Ectodermal cell (in vitro differentiated cells): Measurements from ENCODE around the gene NDUFB11.

Source experiments
- H3K27ac ChIP-seq: 2 replicates; pipeline ENCODE4 v1.7.0; 2013; ENCODE audit warnings: mild to moderate bottlenecking, low read depth, low read length; ENCODE audit not compliant: insufficient read depth, poor library complexity, severe bottlenecking
- H3K27me3 ChIP-seq: 2 replicates; pipeline ENCODE4 v1.7.0; 2013; ENCODE audit warnings: mild to moderate bottlenecking, low read length; ENCODE audit not compliant: insufficient read depth, control insufficient read depth, poor library complexity, severe bottlenecking
- H3K36me3 ChIP-seq: one replicate; pipeline ENCODE4 v1.7.0; 2013; ENCODE audit warnings: low read length; ENCODE audit not compliant: control insufficient read depth, insufficient read depth
- H3K4me1 ChIP-seq: one replicate; pipeline ENCODE4 v1.7.0; 2013; ENCODE audit warnings: low read length; ENCODE audit not compliant: control insufficient read depth, insufficient read depth
- H3K4me3 ChIP-seq: 2 replicates; pipeline ENCODE4 v1.7.0; 2013; ENCODE audit warnings: low read depth, low read length, control low read depth; ENCODE audit not compliant: insufficient read depth
- H3K9me3 ChIP-seq: 2 replicates; pipeline ENCODE4 v1.7.0; 2013; ENCODE audit warnings: mild to moderate bottlenecking, low read length, moderate library complexity; ENCODE audit not compliant: control insufficient read depth
- WGBS, 2 experiments: methylation state at CpG; one replicate each; pipeline ENCODE4 v1.1.7; 2013; ENCODE audit warnings: missing lambda C conversion rate in 2 of 2; 5-methylcytosine and 5-hydroxymethylcytosine counted together

The NDUFB11 gene

DNA sequence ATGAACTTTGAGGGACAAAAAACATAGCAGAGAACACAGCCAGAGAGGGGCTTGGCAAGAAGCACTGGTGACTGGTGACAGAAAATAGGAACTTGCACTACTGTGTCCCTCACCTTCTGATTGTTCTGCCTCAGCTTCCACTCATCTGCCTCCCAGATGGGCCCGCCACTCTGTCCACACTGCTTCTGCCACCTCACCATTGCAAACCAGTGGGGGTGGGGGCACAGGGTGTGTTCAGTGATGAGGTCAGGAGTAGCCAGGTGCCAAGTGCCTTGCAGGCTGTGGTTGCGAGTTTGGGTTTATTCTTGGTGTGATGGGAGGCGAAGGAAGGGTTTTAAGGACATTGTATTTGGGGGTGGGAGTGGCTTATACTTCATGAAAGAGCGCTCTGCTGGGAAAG is 40.0 kb upstream of the NDUFB11 start:
- WGBS, 2 experiments = 94 to 99% methylated on average over 4 of the region's 4 CpGs
- Histone ChIP-seq H3K4me3 (no peak overlapping the region), H3K36me3 (peaks cover 7% of the 10 kb centered on the region), H3K4me1 (no peaks in the 10 kb centered on the region), H3K9me3 (no peaks in the 10 kb centered on the region), H3K27ac (no peak overlapping the region), H3K27me3 (no peaks in the 10 kb centered on the region)

DNA sequence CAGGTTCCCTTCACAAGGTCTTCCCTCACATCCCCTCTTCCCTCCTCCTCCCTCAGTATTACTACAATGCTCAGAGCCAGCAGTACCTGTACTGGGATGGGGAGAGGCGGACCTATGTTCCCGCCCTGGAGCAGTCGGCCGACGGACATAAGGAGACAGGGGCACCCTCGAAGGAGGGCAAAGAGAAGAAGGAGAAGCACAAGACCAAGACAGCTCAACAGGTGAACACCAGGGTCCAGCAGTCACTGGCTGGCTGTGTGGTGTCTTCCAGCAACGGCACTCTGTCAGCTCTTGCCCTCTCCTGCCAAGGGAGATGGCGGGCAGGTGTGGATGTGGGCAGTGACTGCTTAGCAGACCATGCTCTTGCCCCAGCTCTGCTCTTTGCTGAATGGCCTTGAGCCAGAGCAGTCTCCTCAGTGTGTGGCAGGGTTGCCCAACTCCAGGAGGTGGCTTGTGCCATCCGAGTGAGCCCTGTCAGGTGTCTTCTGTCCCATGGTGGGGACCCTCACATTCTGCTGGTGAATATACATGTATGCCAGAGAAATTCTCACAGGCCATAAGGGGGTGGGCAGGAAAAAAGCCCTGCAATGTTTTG is 37.7 kb upstream of the NDUFB11 start:
- Histone ChIP-seq H3K9me3 (no peaks in the 10 kb centered on the region), H3K4me3 (no peak overlapping the region), H3K36me3 (peaks cover 10% of the 10 kb centered on the region), H3K27ac (no peak overlapping the region), H3K27me3 (no peaks in the 10 kb centered on the region), H3K4me1 (no peaks in the 10 kb centered on the region)
- WGBS, 2 experiments = 97 to 98% methylated on average over 9 of the region's 9 CpGs

DNA sequence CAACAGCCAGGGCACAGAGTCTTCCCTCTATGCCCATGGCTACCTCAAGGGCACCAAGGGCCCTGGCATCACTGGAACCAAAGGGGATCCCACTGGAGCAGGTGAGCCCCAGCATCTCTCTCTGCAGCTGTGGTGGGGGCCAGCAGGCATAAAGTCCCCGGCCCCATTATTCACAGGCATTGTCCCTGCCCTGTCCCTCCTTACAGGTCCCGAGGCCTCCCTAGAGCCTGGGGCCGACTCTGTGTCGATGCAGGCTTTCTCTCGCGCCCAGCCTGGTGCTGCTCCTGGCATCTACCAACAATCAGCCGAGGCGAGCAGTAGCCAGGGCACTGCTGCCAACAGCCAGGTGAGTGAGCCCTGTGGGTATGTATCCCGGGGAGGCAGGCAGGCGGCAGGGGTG is 36.8 kb upstream of the NDUFB11 start:
- Histone ChIP-seq H3K4me1 (no peaks in the 10 kb centered on the region), H3K4me3 (no peak overlapping the region), H3K27me3 (no peaks in the 10 kb centered on the region), H3K36me3 (peaks cover 10% of the 10 kb centered on the region), H3K9me3 (no peaks in the 10 kb centered on the region), H3K27ac (no peak overlapping the region)
- WGBS, 2 experiments = 96 to 98% methylated on average over 10 of the region's 10 CpGs

DNA sequence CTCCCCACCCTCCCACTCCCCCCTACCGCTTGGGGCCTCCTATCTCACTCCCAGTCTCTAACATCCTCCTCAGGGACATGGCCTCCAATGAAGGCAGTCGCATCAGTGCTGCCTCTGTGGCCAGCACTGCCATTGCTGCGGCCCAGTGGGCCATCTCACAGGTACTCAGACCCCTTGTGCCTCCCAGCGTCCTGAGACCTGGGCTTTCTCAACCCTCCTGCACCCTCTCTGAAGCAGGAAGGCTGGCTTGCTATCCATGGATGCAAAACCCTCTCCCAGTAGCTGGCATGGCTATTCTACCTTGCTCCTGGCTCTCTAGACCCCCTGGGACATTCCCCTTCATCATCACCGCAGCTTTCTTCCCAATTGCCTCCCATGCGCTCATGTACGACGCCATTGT is 35.8 kb upstream of the NDUFB11 start:
- H3K36me3 ChIP-seq = peaks cover 12% of the 10 kb centered on the region
- H3K27me3 ChIP-seq = no peaks in the 10 kb centered on the region
- H3K9me3 ChIP-seq = no peaks in the 10 kb centered on the region
- H3K4me1 ChIP-seq = no peaks in the 10 kb centered on the region
- no peak overlapping the region for H3K4me3 ChIP-seq
- WGBS, 2 experiments = 92 to 94% methylated on average over 4 to 5 of the region's 8 CpGs
- no peak overlapping the region for H3K27ac ChIP-seq

DNA sequence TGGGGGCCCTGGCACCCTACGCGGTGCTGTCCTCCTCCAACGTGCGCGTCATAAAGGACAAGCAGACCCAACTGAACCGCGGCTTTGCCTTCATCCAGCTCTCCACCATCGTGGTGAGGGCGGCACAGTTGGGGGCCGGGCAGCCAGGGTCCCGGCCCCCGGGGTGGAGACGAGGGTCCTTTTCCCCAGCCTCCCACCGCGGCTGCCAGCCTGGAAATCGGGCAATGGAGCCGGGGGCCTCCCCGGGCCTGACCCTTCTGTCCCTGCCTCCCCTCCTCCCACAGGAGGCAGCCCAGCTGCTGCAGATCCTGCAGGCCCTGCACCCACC is 35.4 kb upstream of the NDUFB11 start:
- H3K4me3 ChIP-seq = no peak overlapping the region
- H3K36me3 ChIP-seq = peaks cover 16% of the 10 kb centered on the region
- H3K4me1 ChIP-seq = no peaks in the 10 kb centered on the region
- H3K27me3 ChIP-seq = no peaks in the 10 kb centered on the region
- 93 to 98% methylated on average over 18 of the region's 18 CpGs for WGBS, 2 experiments
- no peak overlapping the region for H3K27ac ChIP-seq
- no peaks in the 10 kb centered on the region for H3K9me3 ChIP-seq

DNA sequence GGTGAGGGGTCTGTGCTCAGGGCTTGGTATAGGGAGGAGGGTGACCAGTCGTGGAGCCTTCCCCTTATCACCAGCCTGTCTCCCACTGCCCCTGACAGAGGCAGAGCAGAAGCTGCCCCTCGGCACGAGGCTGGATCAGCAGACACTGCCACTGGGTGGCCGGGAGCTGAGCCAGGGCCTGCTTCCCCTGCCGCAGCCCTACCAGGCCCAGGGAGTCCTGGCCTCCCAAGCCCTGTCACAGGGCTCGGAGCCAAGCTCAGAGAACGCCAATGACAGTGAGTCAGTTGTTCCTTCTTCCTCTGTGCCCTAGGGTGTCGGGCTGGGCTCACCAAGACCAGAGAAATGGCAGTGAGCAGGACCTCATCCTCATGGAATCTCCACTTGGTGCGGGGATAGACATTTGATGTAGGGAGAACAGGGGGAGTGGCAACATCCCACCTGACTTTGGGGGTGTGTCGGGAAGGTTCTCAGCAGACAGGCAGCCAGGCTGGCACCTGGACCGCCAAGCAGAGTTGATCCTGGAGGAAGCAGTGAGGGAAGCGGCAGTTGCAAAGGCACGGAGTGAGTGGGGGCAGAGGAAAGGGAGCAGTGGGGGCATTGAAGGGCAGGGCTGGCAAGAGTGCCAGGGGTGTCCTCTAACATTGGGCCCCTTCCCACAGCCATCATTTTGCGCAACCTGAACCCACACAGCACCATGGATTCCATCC is 34.9 kb upstream of the NDUFB11 start:
- Histone ChIP-seq H3K27me3 (no peaks in the 10 kb centered on the region), H3K4me3 (no peak overlapping the region), H3K27ac (no peak overlapping the region), H3K9me3 (no peaks in the 10 kb centered on the region), H3K36me3 (peaks cover 20% of the 10 kb centered on the region), H3K4me1 (no peaks in the 10 kb centered on the region)
- WGBS, 2 experiments = 92 to 94% methylated on average over 13 to 14 of the region's 14 CpGs

DNA sequence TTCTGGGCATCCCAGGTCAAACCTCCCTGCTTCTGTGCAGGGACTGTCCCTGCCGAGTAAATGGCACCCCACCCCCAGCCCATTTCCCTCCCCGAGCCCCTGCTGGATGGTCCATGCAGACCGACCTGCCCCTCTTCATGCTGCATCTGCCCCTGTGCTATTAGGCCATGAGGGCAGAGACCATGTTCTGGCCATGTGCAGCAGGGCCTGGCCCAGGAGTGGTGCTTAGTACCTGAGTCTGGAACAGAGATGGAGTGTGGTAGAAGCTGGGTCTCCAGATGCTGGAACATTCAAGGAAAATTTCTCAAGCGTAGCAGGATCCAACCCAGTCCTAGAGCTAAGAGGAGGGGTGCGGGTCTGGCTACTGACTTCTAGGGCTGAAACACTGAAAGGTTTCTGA is 33.8 kb upstream of the NDUFB11 start:
- Histone ChIP-seq H3K4me3 (no peak overlapping the region), H3K27me3 (no peaks in the 10 kb centered on the region), H3K4me1 (no peaks in the 10 kb centered on the region), H3K27ac (no peak overlapping the region), H3K36me3 (peaks cover 20% of the 10 kb centered on the region), H3K9me3 (no peaks in the 10 kb centered on the region)
- 94 to 100% methylated on average over 5 of the region's 5 CpGs for WGBS, 2 experiments

DNA sequence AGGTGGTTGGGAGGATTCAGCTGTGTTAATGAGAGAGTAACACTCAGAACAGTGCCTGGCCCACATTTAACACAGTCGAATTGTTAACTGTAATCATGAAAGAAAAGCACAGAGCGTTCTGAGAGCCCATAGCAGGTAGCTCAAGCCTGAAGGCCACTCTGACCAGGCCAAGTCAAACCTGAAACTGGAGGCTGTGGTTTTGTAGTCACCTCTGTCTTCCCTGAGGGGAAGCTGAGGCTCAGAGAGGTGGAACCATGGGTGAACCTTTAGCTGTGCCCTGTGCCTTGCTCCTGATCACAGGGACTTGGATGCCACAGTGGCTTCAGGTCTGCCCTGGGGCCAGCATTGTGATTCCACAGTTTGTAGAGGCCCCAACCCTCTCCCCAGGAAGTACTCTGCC is 32.6 kb upstream of the NDUFB11 start:
- Histone ChIP-seq H3K9me3 (no peaks in the 10 kb centered on the region), H3K36me3 (peaks cover 23% of the 10 kb centered on the region), H3K4me3 (no peak overlapping the region), H3K27me3 (no peaks in the 10 kb centered on the region), H3K4me1 (no peaks in the 10 kb centered on the region), H3K27ac (no peak overlapping the region)
- 51 to 52% methylated on average over 2 of the region's 2 CpGs for WGBS, 2 experiments

DNA sequence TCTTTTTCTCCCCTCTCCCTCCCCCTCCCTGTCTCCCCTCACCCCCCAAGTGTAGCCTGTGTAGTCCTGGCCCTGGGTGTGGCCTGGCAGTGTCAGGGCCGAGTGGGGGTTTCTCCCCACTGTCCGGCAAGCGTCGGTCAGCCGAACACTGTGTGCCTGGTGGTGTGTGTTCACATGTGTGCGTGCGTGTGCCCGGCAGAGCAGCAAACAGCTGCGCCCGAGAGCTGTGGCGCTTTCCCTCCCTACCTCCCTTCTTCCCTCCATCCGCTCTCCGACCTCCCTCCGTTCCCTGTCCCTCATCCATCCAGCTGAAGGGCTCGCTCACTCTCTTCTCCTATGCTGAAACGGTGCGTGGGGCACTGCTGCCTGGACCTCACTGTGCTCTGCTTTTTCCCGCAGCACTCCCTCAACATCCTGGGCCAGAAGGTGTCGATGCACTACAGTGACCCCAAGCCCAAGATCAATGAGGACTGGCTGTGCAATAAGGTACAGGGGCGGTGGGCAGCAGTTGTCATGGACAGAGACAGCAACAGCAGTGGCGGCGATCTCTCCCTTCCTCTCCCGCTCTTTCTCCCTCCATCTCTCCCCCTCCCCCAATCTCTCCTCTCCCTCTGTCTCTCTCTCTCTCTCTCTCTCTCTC is 31.7 kb upstream of the NDUFB11 start:
- Histone ChIP-seq H3K36me3 (peaks cover 18% of the 10 kb centered on the region), H3K4me1 (no peaks in the 10 kb centered on the region), H3K4me3 (no peak overlapping the region), H3K27me3 (no peaks in the 10 kb centered on the region), H3K27ac (no peak overlapping the region), H3K9me3 (no peaks in the 10 kb centered on the region)
- WGBS, 2 experiments = 93 to 94% methylated on average over 23 of the region's 23 CpGs

DNA sequence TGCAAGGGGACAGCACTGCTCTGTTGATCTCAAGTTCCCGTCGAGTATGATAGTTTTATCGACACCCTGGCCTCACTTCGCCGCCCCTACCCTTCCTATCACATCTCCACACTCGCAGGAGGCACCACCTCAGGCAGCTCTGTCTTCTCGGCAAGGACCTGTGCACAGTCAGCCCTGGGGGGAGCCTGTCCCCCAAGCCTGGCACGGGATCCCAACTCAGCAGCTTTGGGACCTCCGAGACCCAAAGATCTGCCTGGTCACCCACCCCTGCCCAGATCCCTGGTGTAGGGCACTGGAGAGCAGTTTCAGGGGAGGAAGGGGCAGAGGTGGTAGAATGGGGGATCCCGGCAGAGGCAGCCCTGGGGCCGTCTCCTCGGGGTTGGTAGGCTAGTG is 31.1 kb upstream of the NDUFB11 start:
- no peaks in the 10 kb centered on the region for H3K9me3 ChIP-seq
- no peak overlapping the region for H3K4me3 ChIP-seq
- no peaks in the 10 kb centered on the region for H3K27me3 ChIP-seq
- H3K4me1 ChIP-seq = no peaks in the 10 kb centered on the region
- H3K27ac ChIP-seq = no peak overlapping the region
- peaks cover 16% of the 10 kb centered on the region for H3K36me3 ChIP-seq
- WGBS, 2 experiments = 95 to 97% methylated on average over 12 of the region's 12 CpGs
